Measurements from ENCODE around the gene TEX101.

Gene TEX101

DNA sequence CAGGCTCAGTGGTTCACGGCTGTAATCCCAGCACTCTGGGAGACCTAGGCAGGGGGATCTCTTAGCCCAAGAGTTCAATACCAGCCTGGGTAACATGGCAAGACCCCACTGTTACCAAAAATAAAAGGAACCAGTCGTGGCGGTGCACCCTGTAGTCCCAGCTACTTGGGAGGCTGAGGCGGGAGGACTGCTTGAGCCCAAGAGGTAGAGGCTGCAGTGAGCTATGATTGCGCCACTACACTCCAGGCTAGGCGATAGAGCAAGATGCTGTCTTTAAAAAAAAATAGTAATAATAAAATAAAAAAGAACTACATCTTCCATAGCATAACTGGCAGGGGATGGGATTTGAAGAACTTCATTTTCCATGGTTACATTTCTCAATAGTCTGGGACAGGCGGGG is 47.7 kb downstream of the TEX101 start:
- Histone ChIP-seq H3K27ac (ENCODE audit: insufficient read depth, low read depth, low read length, poor library complexity, severe bottlenecking) (no peak overlapping the region), H3K36me3 (ENCODE audit: control insufficient read depth, insufficient read depth, low read length) (no peaks in the 10 kb centered on the region), H3K4me1 (ENCODE audit: control insufficient read depth, insufficient read depth, low read length) (no peaks in the 10 kb centered on the region), H3K27me3 (ENCODE audit: control insufficient read depth, insufficient read depth, low read length, poor library complexity, severe bottlenecking) (peaks cover 51% of the 10 kb centered on the region), H3K4me3 (ENCODE audit: insufficient read depth, low read depth, low read length) (no peak overlapping the region), H3K9me3 (ENCODE audit: control insufficient read depth, low read length) (no peaks in the 10 kb centered on the region)
- 85 to 91% methylated on average over 5 to 6 of the region's 7 CpGs for WGBS, 2 experiments

DNA sequence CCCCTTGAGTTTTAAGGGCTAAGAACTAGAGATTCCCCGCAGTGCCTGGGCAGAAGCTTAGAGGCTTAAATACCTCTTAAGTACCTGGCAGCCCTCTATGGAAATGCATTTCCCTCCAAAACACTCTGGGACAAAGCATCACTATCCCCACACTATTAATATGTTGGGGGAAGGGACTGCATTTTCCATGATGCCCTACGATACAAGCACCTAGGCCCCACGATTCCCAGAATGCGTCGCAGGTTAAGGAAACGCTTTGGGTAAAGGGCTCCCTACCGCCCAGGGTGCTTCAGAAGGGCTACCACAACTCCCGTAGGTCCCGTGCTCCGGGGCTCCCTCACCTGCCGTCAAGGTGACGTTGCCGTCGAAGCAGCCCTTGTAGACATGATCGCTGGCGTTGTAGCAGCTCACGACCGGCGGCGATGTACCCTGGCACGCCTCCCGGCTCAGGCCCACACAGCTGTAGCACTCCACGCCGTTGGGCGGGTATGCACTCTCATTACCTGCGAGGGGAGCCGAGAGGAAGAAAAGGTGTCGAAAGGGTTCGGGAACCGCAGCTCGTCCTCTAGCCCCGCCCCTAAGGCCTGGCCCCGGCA is 48.2 kb downstream of the TEX101 start:
- 9% methylated on average over 33 of the region's 33 CpGs for WGBS, 2 experiments
- Histone ChIP-seq H3K4me3 (ENCODE audit: insufficient read depth, low read depth, low read length) (peak overlapping the region; percentile 85), H3K9me3 (ENCODE audit: control insufficient read depth, low read length) (no peaks in the 10 kb centered on the region), H3K27ac (ENCODE audit: insufficient read depth, low read depth, low read length, poor library complexity, severe bottlenecking) (no peak overlapping the region), H3K36me3 (ENCODE audit: control insufficient read depth, insufficient read depth, low read length) (no peaks in the 10 kb centered on the region), H3K27me3 (ENCODE audit: control insufficient read depth, insufficient read depth, low read length, poor library complexity, severe bottlenecking) (peaks cover 51% of the 10 kb centered on the region), H3K4me1 (ENCODE audit: control insufficient read depth, insufficient read depth, low read length) (no peaks in the 10 kb centered on the region)

- Histone ChIP-seq H3K4me1 (ENCODE audit: control insufficient read depth, insufficient read depth, low read length) (no peaks in the 10 kb centered on the region), H3K9me3 (ENCODE audit: control insufficient read depth, low read length) (no peaks in the 10 kb centered on the region), H3K27ac (ENCODE audit: insufficient read depth, low read depth, low read length, poor library complexity, severe bottlenecking) (peak overlapping the region; percentile 60), H3K36me3 (ENCODE audit: control insufficient read depth, insufficient read depth, low read length) (no peaks in the 10 kb centered on the region), H3K4me3 (ENCODE audit: insufficient read depth, low read depth, low read length) (peak overlapping the region; percentile 85), H3K27me3 (ENCODE audit: control insufficient read depth, insufficient read depth, low read length, poor library complexity, severe bottlenecking) (peaks cover 51% of the 10 kb centered on the region)
- WGBS, 2 experiments: 0 to 1% methylated on average over 57 of the region's 57 CpGs
Measured at GRCh38 chr19:43463381-43464133, 48.9 kb downstream of the TEX101 start.

DNA sequence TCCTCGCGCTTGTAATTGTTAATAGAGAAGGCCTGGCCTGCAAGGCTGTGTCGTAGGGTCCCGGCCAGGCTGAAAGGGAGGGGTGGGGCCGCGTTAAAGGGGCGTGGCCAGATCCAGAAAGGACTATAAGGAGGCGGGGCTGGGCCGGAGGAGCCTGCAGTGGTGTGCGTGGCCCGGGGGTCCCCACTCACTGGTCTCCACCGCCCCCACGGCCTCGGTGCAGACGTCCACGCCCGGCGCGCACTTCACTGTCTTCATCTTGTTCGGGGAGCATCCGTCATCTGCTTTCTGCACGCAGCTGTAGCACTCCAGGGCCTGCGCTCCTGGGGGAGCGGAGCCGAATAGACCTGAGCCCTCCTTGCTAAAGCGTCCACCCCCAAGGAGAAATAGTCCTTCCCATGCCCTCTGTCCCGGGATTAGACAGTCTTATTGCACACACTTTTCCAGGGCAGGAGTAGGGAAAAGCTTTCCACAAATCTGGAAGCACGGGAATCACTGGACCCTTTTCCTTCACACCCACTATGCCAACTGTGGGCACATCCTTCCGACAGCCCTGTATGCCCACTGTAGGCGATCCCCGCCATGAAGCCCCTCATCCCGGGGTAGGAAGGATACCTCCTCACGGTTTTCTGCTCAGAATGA is 49.6 kb downstream of the TEX101 start:
- Histone ChIP-seq H3K9me3 (ENCODE audit: control insufficient read depth, low read length) (no peaks in the 10 kb centered on the region), H3K27ac (ENCODE audit: insufficient read depth, low read depth, low read length, poor library complexity, severe bottlenecking) (peak overlapping the region; percentile 60), H3K4me1 (ENCODE audit: control insufficient read depth, insufficient read depth, low read length) (no peaks in the 10 kb centered on the region), H3K27me3 (ENCODE audit: control insufficient read depth, insufficient read depth, low read length, poor library complexity, severe bottlenecking) (peaks cover 51% of the 10 kb centered on the region), H3K4me3 (ENCODE audit: insufficient read depth, low read depth, low read length) (peak overlapping the region; percentile 85), H3K36me3 (ENCODE audit: control insufficient read depth, insufficient read depth, low read length) (no peaks in the 10 kb centered on the region)
- 23% methylated on average over 33 of the region's 33 CpGs for WGBS, 2 experiments

DNA sequence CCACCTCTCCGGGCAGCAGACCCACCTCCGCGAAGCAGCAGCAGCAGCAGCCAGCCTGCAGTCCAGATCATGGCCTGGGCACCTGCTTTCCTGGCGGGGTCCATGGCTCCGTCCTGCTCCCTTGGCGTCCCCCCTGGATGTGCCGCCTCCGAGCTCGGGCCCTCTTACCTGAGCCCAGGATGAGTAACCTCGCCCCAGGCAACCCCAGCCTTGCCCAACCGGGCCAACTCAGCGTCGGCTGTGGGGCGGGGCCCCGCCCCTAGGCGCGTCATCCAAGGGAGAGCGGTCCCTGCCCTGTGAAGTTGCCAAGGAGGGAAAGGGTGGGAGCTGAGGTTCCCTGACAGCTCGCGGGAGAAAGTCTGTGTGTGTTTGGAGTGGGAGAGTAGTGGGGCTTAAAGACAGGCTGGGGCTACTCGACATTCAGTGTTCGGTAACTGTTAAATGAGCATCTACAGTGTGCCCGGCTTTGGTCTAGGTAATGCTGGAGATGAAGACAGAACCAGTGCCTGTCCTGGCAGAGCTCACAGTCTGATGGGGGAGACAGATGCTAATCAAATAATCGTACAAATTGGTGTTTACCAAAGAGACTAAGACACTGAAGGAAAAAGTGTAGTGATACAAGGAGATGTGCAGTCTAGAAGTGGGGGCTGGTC is 50.9 kb downstream of the TEX101 start, which contains the start of gene LYPD3:
TSS of gene LYPD3 (minus strand) at position 141 of the 653 bp plus-strand sequence. CDS start at position 104, 37 bp downstream.
- no peaks in the 10 kb centered on the region for H3K36me3 ChIP-seq (ENCODE audit: control insufficient read depth, insufficient read depth, low read length)
- WGBS, 2 experiments: 56% methylated on average over 24 of the region's 24 CpGs
- no peak within 1 kb of the TSS for H3K27ac ChIP-seq (ENCODE audit: insufficient read depth, low read depth, low read length, poor library complexity, severe bottlenecking)
- no peaks in the 10 kb centered on the region for H3K4me1 ChIP-seq (ENCODE audit: control insufficient read depth, insufficient read depth, low read length)
- H3K27me3 ChIP-seq (ENCODE audit: control insufficient read depth, insufficient read depth, low read length, poor library complexity, severe bottlenecking): peaks cover 47% of the 10 kb centered on the region
- H3K9me3 ChIP-seq (ENCODE audit: control insufficient read depth, low read length): no peaks in the 10 kb centered on the region
- H3K4me3 ChIP-seq (ENCODE audit: insufficient read depth, low read depth, low read length): peak within 1 kb of the TSS; percentile 85

- 88 to 90% methylated on average over 1 of the region's 1 CpG for WGBS, 2 experiments
- H3K27ac ChIP-seq (ENCODE audit: insufficient read depth, low read depth, low read length, poor library complexity, severe bottlenecking): no peak overlapping the region
- H3K4me3 ChIP-seq (ENCODE audit: insufficient read depth, low read depth, low read length): no peak overlapping the region
Measured at GRCh38 chr19:43466793-43467192, 52.1 kb downstream of the TEX101 start.

DNA sequence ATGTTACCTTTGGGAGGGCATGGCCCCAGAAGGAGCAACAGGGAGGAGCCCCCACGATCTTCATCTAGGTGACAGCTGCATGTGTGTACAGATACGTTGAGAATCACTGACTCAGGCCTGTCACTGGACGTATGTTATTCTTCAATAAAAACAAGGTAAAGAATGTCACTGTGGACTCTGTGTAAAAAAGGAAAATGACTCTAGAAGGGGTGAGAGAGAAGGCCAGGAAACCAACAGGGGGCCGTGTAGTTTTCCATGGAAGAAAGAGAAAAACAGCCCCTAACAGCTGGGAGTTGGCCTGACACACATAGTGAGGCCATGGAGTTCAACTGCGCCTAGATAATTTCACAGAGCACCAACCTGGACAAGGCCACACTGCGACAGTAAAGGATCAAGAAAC is 52.6 kb downstream of the TEX101 start:
- WGBS, 2 experiments: 90% methylated on average over 6 of the region's 6 CpGs
- Histone ChIP-seq H3K27ac (ENCODE audit: insufficient read depth, low read depth, low read length, poor library complexity, severe bottlenecking) (no peak overlapping the region), H3K4me3 (ENCODE audit: insufficient read depth, low read depth, low read length) (no peak overlapping the region), H3K36me3 (ENCODE audit: control insufficient read depth, insufficient read depth, low read length) (no peaks in the 10 kb centered on the region), H3K27me3 (ENCODE audit: control insufficient read depth, insufficient read depth, low read length, poor library complexity, severe bottlenecking) (peaks cover 33% of the 10 kb centered on the region), H3K9me3 (ENCODE audit: control insufficient read depth, low read length) (no peaks in the 10 kb centered on the region), H3K4me1 (ENCODE audit: control insufficient read depth, insufficient read depth, low read length) (no peaks in the 10 kb centered on the region)

More at GRCh38 chr19:43466793-43467192, 52.1 kb downstream of the TEX101 start:
- Histone ChIP-seq H3K27me3 (ENCODE audit: control insufficient read depth, insufficient read depth, low read length, poor library complexity, severe bottlenecking) (peaks cover 38% of the 10 kb centered on the region), H3K36me3 (ENCODE audit: control insufficient read depth, insufficient read depth, low read length) (no peaks in the 10 kb centered on the region), H3K4me1 (ENCODE audit: control insufficient read depth, insufficient read depth, low read length) (no peaks in the 10 kb centered on the region), H3K9me3 (ENCODE audit: control insufficient read depth, low read length) (no peaks in the 10 kb centered on the region)

GRCh38 chr19:43467730-43468129 is 53.0 kb downstream of the TEX101 start:
- H3K4me1 ChIP-seq (ENCODE audit: control insufficient read depth, insufficient read depth, low read length): no peaks in the 10 kb centered on the region

More at GRCh38 chr19:43467730-43468129, 53.0 kb downstream of the TEX101 start:
- Histone ChIP-seq H3K4me3 (ENCODE audit: insufficient read depth, low read depth, low read length) (no peak overlapping the region), H3K27me3 (ENCODE audit: control insufficient read depth, insufficient read depth, low read length, poor library complexity, severe bottlenecking) (peaks cover 28% of the 10 kb centered on the region), H3K36me3 (ENCODE audit: control insufficient read depth, insufficient read depth, low read length) (no peaks in the 10 kb centered on the region), H3K9me3 (ENCODE audit: control insufficient read depth, low read length) (no peaks in the 10 kb centered on the region), H3K27ac (ENCODE audit: insufficient read depth, low read depth, low read length, poor library complexity, severe bottlenecking) (no peak overlapping the region)
- 86 to 93% methylated on average over 4 of the region's 4 CpGs for WGBS, 2 experiments
